Activated T-cell treated with anti-CD3 and anti-CD28 coated beads, Interleukin-2, amount 50 U/mL, for 72 hours (primary cell): Measurements from ENCODE around the gene BCL3. TPM values are rescaled to one million over a fixed set of nuclear protein-coding genes. Genes with fewer than 3 reads are reported as not detected.
"Not testable (repeated sequence)": the region's sequence is repeated elsewhere in the genome, so short reads cannot be mapped to it uniquely, and the experiment has no call there.

Experiments
- ATAC-seq, 2 donors: fragments of 150-1000 bp; cut with Tn5 transposase; replicated peaks in 1 of 2; 2 replicates each; pipeline ENCODE4 v1.10.0; 2021; ENCODE audit warnings: moderate library complexity in 2 of 2, mild to moderate bottlenecking in 1 of 2
- DNase-seq, 2 donors: peaks; one replicate each; pipeline ENCODE4 v3.0.0; 2021 to 2022; ENCODE audit warnings: mixed read lengths in 1 of 2
- H3K27ac Mint-ChIP-seq: one replicate; pipeline ENCODE4 v1.8.0; 2022; ENCODE audit warnings: mild to moderate bottlenecking, moderate library complexity, mixed read lengths
- H3K27me3 Mint-ChIP-seq: one replicate; pipeline ENCODE4 v1.8.0; 2022; ENCODE audit warnings: low read depth, mixed read lengths
- H3K36me3 Mint-ChIP-seq, 2 donors: one replicate each; pipeline ENCODE4 v1.8.0; 2022; ENCODE audit warnings: mixed read lengths in 2 of 2, mild to moderate bottlenecking in 1 of 2; ENCODE audit not compliant: insufficient read depth in 2 of 2
- H3K4me1 Mint-ChIP-seq: one replicate; pipeline ENCODE4 v1.8.0; 2022; ENCODE audit warnings: low read depth, mixed read lengths
- H3K4me3 Mint-ChIP-seq, 2 donors: one replicate each; pipeline ENCODE4 v1.8.0; 2022; ENCODE audit warnings: mild to moderate bottlenecking in 2 of 2, mixed read lengths in 2 of 2, moderate library complexity in 2 of 2
- H3K9me3 Mint-ChIP-seq, 2 donors: one replicate each; pipeline ENCODE4 v1.8.0; 2022; ENCODE audit warnings: mixed read lengths in 2 of 2
- total RNA-seq, 2 donors: library from RNA; stranded (reverse); gene quantifications; one replicate each; pipeline ENCODE4 v1.2.3, GENCODE V29; 2022

Gene BCL3
- total RNA-seq, 2 donors from 2014 or later: 192 to 208 TPM

GRCh38 chr19:44710483-44710882, 38.0 kb upstream of the BCL3 start:
- H3K36me3 Mint-ChIP-seq: peaks cover 5 to 11% of the 10 kb centered on the region in 2 donors
- no peak overlapping the region for H3K27ac Mint-ChIP-seq
- peaks cover 2 to 8% of the 10 kb centered on the region in 2 donors for H3K9me3 Mint-ChIP-seq
- ATAC-seq (no peak), DNase-seq (no peak)
- H3K27me3 Mint-ChIP-seq: no peaks in the 10 kb centered on the region
- no peak overlapping the region for H3K4me3 Mint-ChIP-seq
- H3K4me1 Mint-ChIP-seq: no peaks in the 10 kb centered on the region

GRCh38 chr19:44712864-44713515, 35.5 kb upstream of the BCL3 start:
- Mint-ChIP-seq H3K9me3 (peaks cover 4 to 13% of the 10 kb centered on the region in 2 donors), H3K27me3 (no peaks in the 10 kb centered on the region)

DNA sequence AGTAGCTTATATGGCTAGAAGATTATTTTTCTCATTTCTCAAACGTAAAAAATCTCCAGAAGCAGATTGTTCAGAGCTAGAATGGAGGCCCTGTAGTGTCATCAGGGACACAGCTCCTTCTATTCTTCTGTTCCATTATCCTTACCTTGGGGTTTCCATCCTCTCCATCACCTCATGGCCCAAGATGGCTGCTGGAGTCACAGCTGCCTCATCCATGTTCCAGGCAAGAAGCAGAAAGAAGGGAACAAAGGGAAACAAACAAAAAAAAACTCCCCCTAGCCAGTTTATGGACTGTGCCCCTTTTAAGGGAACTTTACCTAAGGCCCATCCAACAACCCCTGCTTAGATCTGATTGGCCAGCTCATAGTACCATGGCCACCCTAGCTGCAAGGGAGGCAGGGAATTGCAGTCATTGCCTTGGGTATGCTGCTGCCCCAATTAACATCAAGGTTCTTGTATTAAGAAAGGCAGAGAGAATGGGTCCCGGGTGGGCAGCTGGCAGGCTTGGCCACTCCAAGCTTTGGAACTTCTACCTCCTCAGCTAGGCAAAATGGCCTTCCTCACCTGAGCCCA, 33.8 kb upstream of the BCL3 start:
- ATAC-seq: no peak
- DNase-seq: no peak
- Mint-ChIP-seq H3K4me1 (no peaks in the 10 kb centered on the region), H3K9me3 (peaks cover 4 to 13% of the 10 kb centered on the region in 2 donors), H3K36me3 (peaks cover 7 to 13% of the 10 kb centered on the region in 2 donors), H3K27ac (no peak overlapping the region), H3K27me3 (no peaks in the 10 kb centered on the region), H3K4me3 (no peak overlapping the region)

More at GRCh38 chr19:44712864-44713515, 35.5 kb upstream of the BCL3 start:
- H3K36me3 Mint-ChIP-seq: peaks cover 7 to 13% of the 10 kb centered on the region in 2 donors
- DNase-seq (no peak), ATAC-seq (no peak)
- no peaks in the 10 kb centered on the region for H3K4me1 Mint-ChIP-seq
- H3K27ac Mint-ChIP-seq: no peak overlapping the region
- no peak overlapping the region for H3K4me3 Mint-ChIP-seq

DNA sequence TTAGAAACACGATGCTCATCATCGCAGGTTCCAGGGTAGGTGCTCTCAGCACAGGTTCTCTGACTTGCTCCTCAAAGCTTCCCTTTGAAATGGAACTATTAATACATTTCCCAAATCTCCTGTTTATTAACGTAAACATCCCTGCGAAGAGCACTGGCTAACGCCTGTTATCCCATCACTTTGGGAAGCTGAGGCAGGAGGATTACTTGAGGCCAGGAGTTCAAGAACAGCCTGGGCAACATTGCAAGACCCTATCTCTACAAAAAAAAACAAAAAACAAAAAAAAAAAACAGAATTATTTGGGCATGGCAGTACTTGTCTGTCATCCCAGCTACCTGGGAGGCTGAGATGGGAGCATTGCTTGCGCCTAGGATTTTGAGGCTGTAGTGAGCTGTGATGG, 30.9 kb upstream of the BCL3 start:
- no peak for DNase-seq
- peaks cover 4 to 13% of the 10 kb centered on the region in 2 donors for H3K9me3 Mint-ChIP-seq
- peaks cover 13% of the 10 kb centered on the region for H3K4me1 Mint-ChIP-seq
- no peak overlapping the region for H3K4me3 Mint-ChIP-seq
- H3K27ac Mint-ChIP-seq: no peak overlapping the region
- peaks cover 7 to 13% of the 10 kb centered on the region in 2 donors for H3K36me3 Mint-ChIP-seq
- no peaks in the 10 kb centered on the region for H3K27me3 Mint-ChIP-seq
- no peak for ATAC-seq

GRCh38 chr19:44718441-44719261, 29.9 kb upstream of the BCL3 start:
- Mint-ChIP-seq H3K36me3 (peaks cover 7 to 13% of the 10 kb centered on the region in 2 donors), H3K27ac (no peak overlapping the region), H3K4me1 (peaks cover 23% of the 10 kb centered on the region), H3K27me3 (no peaks in the 10 kb centered on the region), H3K9me3 (peaks cover 4 to 13% of the 10 kb centered on the region in 2 donors), H3K4me3 (no peak overlapping the region)
- no peak for ATAC-seq
- DNase-seq: no peak

DNA sequence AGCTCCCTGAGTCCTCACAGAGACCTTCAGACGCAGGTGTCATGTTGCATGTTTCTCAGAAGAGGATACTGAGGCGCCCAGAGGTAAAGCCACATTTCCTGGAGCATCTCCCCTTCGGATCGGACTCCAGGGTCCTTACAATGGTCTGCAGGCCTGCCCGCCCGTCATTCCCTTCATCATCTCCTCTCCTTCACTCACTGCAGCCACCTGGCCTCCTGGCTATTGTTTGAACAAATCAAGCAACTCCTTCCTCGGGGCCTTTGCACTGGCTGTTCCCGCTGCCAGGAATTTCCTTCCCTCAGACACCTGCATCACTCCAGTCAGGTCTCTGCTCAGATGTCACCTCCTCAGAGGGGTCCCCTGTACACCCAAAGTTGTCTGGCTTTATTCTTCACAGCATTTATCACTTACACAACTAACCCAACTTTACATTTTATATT, 29.2 kb upstream of the BCL3 start:
- Mint-ChIP-seq H3K4me3 (no peak overlapping the region), H3K36me3 (peaks cover 7 to 10% of the 10 kb centered on the region in 2 donors), H3K27ac (no peak overlapping the region), H3K9me3 (peaks cover 4 to 13% of the 10 kb centered on the region in 2 donors), H3K4me1 (peaks cover 29% of the 10 kb centered on the region), H3K27me3 (no peaks in the 10 kb centered on the region)
- DNase-seq (no peak), ATAC-seq (no peak)

- not testable (repeated sequence) for ATAC-seq, DNase-seq, H3K27ac Mint-ChIP-seq, H3K27me3 Mint-ChIP-seq, H3K9me3 Mint-ChIP-seq, H3K36me3 Mint-ChIP-seq, H3K4me3 Mint-ChIP-seq
- peaks cover 37% of the 10 kb centered on the region for H3K4me1 Mint-ChIP-seq
Measured at GRCh38 chr19:44720396-44720795, 28.1 kb upstream of the BCL3 start.

GRCh38 chr19:44720945-44721344, 27.6 kb upstream of the BCL3 start:
- peaks cover 37% of the 10 kb centered on the region for H3K4me1 Mint-ChIP-seq
- H3K4me3 Mint-ChIP-seq: no peak overlapping the region
- no peak for DNase-seq
- H3K27ac Mint-ChIP-seq: no peak overlapping the region
- H3K9me3 Mint-ChIP-seq: peaks cover 1% of the 10 kb centered on the region in 2 donors
- H3K27me3 Mint-ChIP-seq: no peaks in the 10 kb centered on the region
- no peak for ATAC-seq
- no peaks in the 10 kb centered on the region for H3K36me3 Mint-ChIP-seq

DNA sequence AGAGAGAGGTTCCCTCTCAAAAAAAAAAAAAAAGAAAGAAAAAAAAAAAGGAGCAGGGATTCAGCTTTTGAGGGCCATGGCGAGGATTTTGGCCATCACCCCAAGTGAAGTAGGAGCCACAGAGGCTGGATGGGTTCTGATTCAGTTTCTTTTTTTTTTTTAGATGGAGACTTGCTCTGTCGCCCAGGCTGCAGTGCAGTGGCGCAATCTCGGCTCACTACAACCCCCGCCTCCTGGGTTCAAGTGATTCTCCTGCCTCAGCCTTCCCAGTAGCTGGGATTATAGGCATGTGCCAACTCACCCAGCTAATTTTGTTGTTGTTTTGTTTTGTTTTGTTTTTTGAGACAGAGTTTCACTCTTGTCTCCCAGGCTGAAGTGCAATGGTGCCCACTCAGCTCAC, 27.1 kb upstream of the BCL3 start:
- not testable (repeated sequence) for H3K36me3 Mint-ChIP-seq, H3K9me3 Mint-ChIP-seq, H3K27me3 Mint-ChIP-seq, ATAC-seq, H3K27ac Mint-ChIP-seq, DNase-seq
- peak overlapping the region in 1 of 2 donors; percentile 12 for H3K4me3 Mint-ChIP-seq
- H3K4me1 Mint-ChIP-seq: peaks cover 37% of the 10 kb centered on the region

DNA sequence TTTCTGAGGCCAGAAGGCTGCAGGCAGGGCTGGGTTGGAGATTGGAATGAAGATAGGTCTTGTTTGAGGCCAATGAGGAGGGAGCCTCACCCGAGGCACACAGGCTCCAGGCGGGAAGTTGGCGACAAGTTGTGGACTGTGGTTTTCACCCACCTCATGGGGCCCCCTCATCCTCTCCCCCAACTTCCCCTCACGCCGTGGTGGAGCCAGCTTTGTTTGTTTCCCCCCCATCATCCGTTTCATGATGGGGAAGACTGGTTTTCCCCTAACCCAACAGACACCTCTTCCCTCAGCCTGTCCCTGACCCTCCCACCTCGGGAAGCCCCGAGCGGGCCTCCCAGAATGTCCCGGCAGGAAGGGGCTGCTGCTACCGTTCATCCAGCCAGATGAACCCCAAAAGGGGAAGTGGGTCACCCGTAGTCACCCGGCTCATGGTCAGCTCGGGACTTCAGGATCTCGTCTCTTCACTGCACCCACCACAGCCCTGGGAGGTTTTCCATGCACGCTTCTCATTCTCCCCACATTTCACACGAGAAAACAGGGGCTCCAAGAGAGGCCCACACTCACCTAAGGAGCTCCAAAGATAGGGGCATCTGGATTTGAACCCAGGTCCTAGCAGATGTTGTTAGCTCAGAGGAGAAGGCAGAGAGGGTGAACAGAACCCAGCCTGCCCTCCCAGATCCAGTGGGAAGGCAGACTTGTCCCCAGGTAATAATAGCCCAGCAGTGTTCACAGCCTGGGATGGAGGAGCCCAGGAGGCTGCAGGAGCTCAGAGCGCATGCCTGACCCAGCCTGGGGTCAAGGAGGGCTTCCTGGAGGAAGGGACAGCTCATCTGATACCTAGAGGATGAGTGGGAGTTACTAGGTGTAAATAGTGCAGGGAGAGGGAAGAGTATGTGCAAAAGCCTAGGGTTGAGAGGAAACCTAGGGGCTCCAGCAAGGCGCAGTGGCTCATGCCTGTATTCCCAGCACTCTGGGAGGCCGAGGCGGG, 26.1 kb upstream of the BCL3 start:
- no peak for DNase-seq
- Mint-ChIP-seq H3K4me1 (peaks cover 37% of the 10 kb centered on the region), H3K27me3 (no peaks in the 10 kb centered on the region), H3K4me3 (peak overlapping the region; percentile 23 to 41), H3K36me3 (no peaks in the 10 kb centered on the region), H3K27ac (no peak overlapping the region), H3K9me3 (no peaks in the 10 kb centered on the region)
- ATAC-seq: no peak

- peak overlapping the region; percentile 33 for H3K27ac Mint-ChIP-seq
- H3K4me3 Mint-ChIP-seq: peak overlapping the region; percentile 12 to 56
- H3K36me3 Mint-ChIP-seq: no peaks in the 10 kb centered on the region
- ATAC-seq: peak; percentile 64 to 75
- H3K4me1 Mint-ChIP-seq: peaks cover 46% of the 10 kb centered on the region
- no peaks in the 10 kb centered on the region for H3K9me3 Mint-ChIP-seq
- DNase-seq: no peak
- H3K27me3 Mint-ChIP-seq: no peaks in the 10 kb centered on the region
Measured at GRCh38 chr19:44723299-44723951, 25.1 kb upstream of the BCL3 start.

GRCh38 chr19:44723952-44724319, 24.6 kb upstream of the BCL3 start:
- H3K27ac Mint-ChIP-seq: peak overlapping the region; percentile 22
- H3K36me3 Mint-ChIP-seq: no peaks in the 10 kb centered on the region
- H3K27me3 Mint-ChIP-seq: no peaks in the 10 kb centered on the region
- peak overlapping the region; percentile 12 to 56 for H3K4me3 Mint-ChIP-seq
- H3K4me1 Mint-ChIP-seq: peaks cover 51% of the 10 kb centered on the region
- DNase-seq (peak; percentile 80 to 88), ATAC-seq (peak; percentile 93 to 94)
- H3K9me3 Mint-ChIP-seq: no peaks in the 10 kb centered on the region
